Motor neuron (in vitro differentiated cells): ENCODE measurements around the gene DEFB126. TPM values are rescaled to one million over a fixed set of nuclear protein-coding genes. Genes with fewer than 3 reads are reported as not detected.

ENCODE experiments used
- ATAC-seq, 8 experiments: fragments of 200-7000 bp; cut with Tn5 transposase; replicated peaks in 6 of 8; 2 replicates each; pipeline ENCODE4 v1.8.0; 2021; ENCODE audit warnings: mild to moderate bottlenecking in 8 of 8, moderate library complexity in 8 of 8
- H3K27ac ChIP-seq, 2 donors: fragments of 250-450 bp; sonication (Bioruptor Pico); 2 replicates each; pipeline ENCODE4 v1.9.0; 2021; ENCODE audit warnings: antibody characterized with exemption in 2 of 2, mild to moderate bottlenecking in 2 of 2, moderate library complexity in 1 of 2
- H3K4me1 ChIP-seq, 2 donors: fragments of 250-450 bp; sonication (Bioruptor Pico); replicated peaks in 1 of 2; 2 replicates each; pipeline ENCODE4 v1.6.1; 2021; ENCODE audit warnings: antibody characterized with exemption in 2 of 2, mild to moderate bottlenecking in 2 of 2, moderate library complexity in 1 of 2
- H3K4me3 ChIP-seq, 5 donors: fragments of 250-450 bp; sonication (Bioruptor Pico); 2 replicates each; pipeline ENCODE4 v1.9.0; 2021; ENCODE audit warnings: antibody characterized with exemption in 5 of 5, mild to moderate bottlenecking in 5 of 5, moderate library complexity in 4 of 5
- WGBS, 10 experiments: fragments of 450-650 bp; shearing (Covaris generic); methylation state at CpG; one replicate each; pipeline ENCODE4 v1.0.0; 2022; 5-methylcytosine and 5-hydroxymethylcytosine counted together
- in situ Hi-C, 9 experiments: fragments of 400-800 bp; cut with MboI; loops; one replicate each; pipeline ENCODE4 v1.15.0; 2021; ENCODE audit warnings: low sequenced_read_pairs in 9 of 9, low pct_unique_long_range_greater_than_20kb in 2 of 9; ENCODE audit not compliant: unreplicated experiment in 9 of 9
- total RNA-seq, 8 experiments: library from RNA; unstranded; fragments of 300-600 nt; gene quantifications; 2 replicates each; pipeline versions ENCODE4 v1.2.3 to v1.2.4, GENCODE V29; 2022

The DEFB126 gene
- total RNA-seq, 8 experiments from 2014 or later: not detected

DNA sequence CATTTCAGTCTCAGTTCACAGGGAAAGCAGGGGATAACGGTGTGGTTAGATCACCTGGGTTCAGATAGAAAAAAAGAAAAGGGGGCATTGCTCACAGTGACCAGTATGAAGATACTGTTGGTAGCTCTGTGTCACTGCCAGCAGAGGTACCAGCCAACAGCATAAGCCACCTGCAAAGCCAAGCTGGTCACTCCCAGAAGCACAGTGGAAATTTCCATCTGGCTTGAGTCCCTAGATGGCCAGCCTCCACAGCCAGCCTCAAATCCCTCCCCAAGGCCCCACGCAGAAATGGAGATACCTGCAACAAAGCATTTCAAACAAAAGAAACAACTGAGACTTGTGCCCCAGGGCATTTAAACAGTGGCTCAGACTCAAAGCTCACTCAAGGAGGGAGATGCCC lies 26.5 kb downstream of the DEFB126 start:
- WGBS, 10 experiments: 37 to 88% (median 60%) methylated on average over 1 to 2 of the region's 2 CpGs; no CpG with 5 or more reads in 5 of the 10 experiments
- in situ Hi-C loops: no loop called here
- Histone ChIP-seq H3K4me3 (no peak overlapping the region), H3K27ac (no peak overlapping the region), H3K4me1 (no peaks in the 10 kb centered on the region)
- no peak for ATAC-seq

DNA sequence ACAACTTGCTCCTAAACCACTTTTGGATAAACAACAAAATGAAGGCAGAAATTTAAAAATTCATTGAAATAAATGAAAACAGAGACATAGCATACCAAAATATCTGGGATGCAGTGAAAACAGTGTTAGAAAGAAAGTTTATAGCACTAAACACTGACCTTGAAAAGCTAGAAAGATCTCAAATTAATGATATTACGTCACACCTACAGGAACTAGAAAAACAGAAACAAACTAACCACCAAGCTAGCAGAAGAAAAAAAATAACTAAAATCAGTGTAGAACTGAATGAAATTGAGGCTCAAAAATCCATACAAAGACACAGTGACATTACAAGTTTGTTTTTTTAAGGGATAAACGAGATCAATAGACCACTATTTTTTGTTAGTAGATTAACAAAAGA lies 41.9 kb downstream of the DEFB126 start:
- H3K27ac ChIP-seq: no peak overlapping the region
- no peaks in the 10 kb centered on the region for H3K4me1 ChIP-seq
- 6 to 63% (median 29%) methylated on average over 2 of the region's 2 CpGs for WGBS, 10 experiments
- in situ Hi-C loops: no loop called here
- ATAC-seq: no peak
- no peak overlapping the region for H3K4me3 ChIP-seq

DNA sequence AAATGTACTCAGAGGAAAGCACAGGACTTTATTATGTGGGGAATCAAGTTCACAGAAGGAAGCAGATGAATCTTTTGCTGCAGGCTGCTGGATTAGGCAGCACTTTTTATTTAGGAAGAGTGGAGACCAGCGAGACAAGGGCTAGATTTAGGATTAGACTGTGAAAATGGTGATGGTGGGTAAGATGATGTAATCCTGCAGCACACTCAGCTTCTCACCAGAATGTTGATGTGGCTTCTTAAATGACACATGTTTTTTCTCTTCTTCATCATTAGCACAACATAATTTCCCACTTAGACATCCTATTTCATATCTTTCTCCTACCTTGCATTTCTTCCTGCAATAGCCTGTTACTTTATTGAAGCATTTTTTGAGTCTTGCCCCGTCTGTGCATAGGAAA lies 45.3 kb downstream of the DEFB126 start:
- 0 to 70% (median 20%) methylated on average over 1 to 2 of the region's 2 CpGs; no CpG with 5 or more reads in 1 of the 10 experiments for WGBS, 10 experiments
- ATAC-seq: no peak
- Histone ChIP-seq H3K4me3 (no peak overlapping the region), H3K4me1 (no peaks in the 10 kb centered on the region), H3K27ac (no peak overlapping the region)
- in situ Hi-C loops: no loop called here

DNA sequence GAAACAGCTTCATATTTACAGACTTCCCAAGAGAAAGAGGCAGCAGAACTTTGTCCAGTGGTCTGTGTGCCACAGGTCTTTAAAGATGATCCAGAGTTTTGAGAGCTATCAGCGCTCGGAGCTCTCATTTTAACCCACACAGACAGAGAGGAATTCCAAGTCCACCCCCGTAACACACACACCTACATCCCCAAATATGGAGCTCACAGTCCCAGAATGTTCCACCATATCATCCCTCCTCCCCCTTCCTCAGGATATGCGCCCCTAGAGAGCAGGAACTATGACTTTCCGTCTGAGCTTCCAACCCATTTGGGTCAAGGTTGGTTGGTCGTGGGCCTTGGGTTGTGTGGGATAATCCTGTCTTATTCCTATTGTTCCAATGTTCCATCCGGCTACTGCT lies 47.2 kb downstream of the DEFB126 start, which contains the start of gene DEFB128:
TSS of gene DEFB128 (minus strand) at position 101 of the 400 bp plus-strand sequence. CDS start at position 13, 88 bp downstream.
- ATAC-seq: no peak
- no peak within 1 kb of the TSS for H3K27ac ChIP-seq
- 0 to 83% (median 21%) methylated on average over 1 to 5 of the region's 7 CpGs; no CpG with 5 or more reads in 2 of the 10 experiments for WGBS, 10 experiments
- H3K4me3 ChIP-seq: no peak within 1 kb of the TSS
- no peaks in the 10 kb centered on the region for H3K4me1 ChIP-seq
- in situ Hi-C loops: no loop called here

Other genes with a start within 250 kb of the DEFB126 start
- under 1 TPM in 2 of 8 experiments, not detected in 6; 0.23 to 0.71 TPM for gene DEFB125, start 54.9 kb upstream of the DEFB126 start, total RNA-seq
- not detected for gene DEFB127, start 14.9 kb downstream of the DEFB126 start, total RNA-seq
- not detected for gene DEFB128, start 47.1 kb downstream of the DEFB126 start, total RNA-seq
- gene DEFB129, start 84.7 kb downstream of the DEFB126 start, total RNA-seq: not detected
- under 1 TPM in 2 of 8 experiments, not detected in 6; 0.15 to 0.52 TPM for gene DEFB132, start 115.1 kb downstream of the DEFB126 start, total RNA-seq
- gene C20orf96, start 148.2 kb downstream of the DEFB126 start, total RNA-seq: 10 to 100 TPM in 2 of 8 experiments, 1 to 10 TPM in 6; 2.4 to 11.7 (median 8.0) TPM
- 10 to 100 TPM; 14.3 to 31.7 (median 20.6) TPM for gene ZCCHC3, start 155.0 kb downstream of the DEFB126 start, total RNA-seq
- gene SOX12, start 183.0 kb downstream of the DEFB126 start, total RNA-seq: 10 to 100 TPM in 7 of 8 experiments, 1 to 10 TPM in 1; 5.0 to 26.6 (median 19.0) TPM
- gene NRSN2, start 204.5 kb downstream of the DEFB126 start, total RNA-seq: 10 to 100 TPM; 24.6 to 50.3 (median 31.4) TPM
- 10 to 100 TPM; 10.2 to 78.5 (median 33.6) TPM for gene TRIB3, start 238.2 kb downstream of the DEFB126 start, total RNA-seq